H9 (cell line): ENCODE measurements around the gene PLB1. TPM values are rescaled to one million over a fixed set of nuclear protein-coding genes. Genes with fewer than 3 reads are reported as not detected.

Experiments used
- DNase-seq: peaks from one replicate; pipeline ENCODE4 v3.0.0-alpha.2; 2017
- H2AFZ ChIP-seq: one replicate; pipeline ENCODE4 v1.6.1; 2013; ENCODE audit warnings: mild to moderate bottlenecking, low read length, control low read depth, moderate library complexity
- H2AK5ac ChIP-seq: 2 replicates; pipeline ENCODE4 v1.6.1; 2013; ENCODE audit warnings: low read length, control low read depth, mixed read lengths; ENCODE audit not compliant: insufficient read length
- H2BK120ac ChIP-seq: one replicate; pipeline ENCODE4 v1.6.1; 2013; ENCODE audit warnings: low read depth, mild to moderate bottlenecking, low read length, control low read depth, inconsistent platforms; ENCODE audit not compliant: poor library complexity, severe bottlenecking
- H2BK12ac ChIP-seq: 2 replicates; pipeline ENCODE4 v1.6.1; 2013; ENCODE audit warnings: low read length, control low read depth, mixed read lengths, low read depth; ENCODE audit not compliant: insufficient read length
- H2BK15ac ChIP-seq: 2 replicates; pipeline ENCODE4 v1.6.1; 2013; ENCODE audit warnings: low read depth, low read length, control low read depth
- H2BK20ac ChIP-seq: one replicate; pipeline ENCODE4 v1.6.1; 2013; ENCODE audit warnings: low read depth, mild to moderate bottlenecking, low read length, control low read depth, inconsistent platforms; ENCODE audit not compliant: poor library complexity, severe bottlenecking
- H2BK5ac ChIP-seq: 2 replicates; pipeline ENCODE4 v1.6.1; 2013; ENCODE audit warnings: low read length, control low read depth, mixed read lengths; ENCODE audit not compliant: insufficient read length
- H3K14ac ChIP-seq: 2 replicates; pipeline ENCODE4 v1.6.1; 2013; ENCODE audit warnings: low read length, control low read depth; ENCODE audit not compliant: insufficient read depth
- H3K18ac ChIP-seq: 2 replicates; pipeline ENCODE4 v1.6.1; 2013; ENCODE audit warnings: low read depth, mild to moderate bottlenecking, mixed read lengths, low read length, control low read depth; ENCODE audit not compliant: insufficient read length
- H3K23ac ChIP-seq: 2 replicates; pipeline ENCODE4 v1.6.1; 2013; ENCODE audit warnings: low read length, control low read depth, mixed read lengths, low read depth; ENCODE audit not compliant: insufficient read length
- H3K23me2 ChIP-seq: 2 replicates; pipeline ENCODE4 v1.6.1; 2013; ENCODE audit warnings: low read depth, mild to moderate bottlenecking, mixed read lengths, low read length, control low read depth; ENCODE audit not compliant: insufficient read length, poor library complexity, severe bottlenecking
- H3K27ac ChIP-seq: 2 replicates; pipeline ENCODE4 v1.5.1; 2013; ENCODE audit warnings: low read length, control low read depth, mixed read lengths, low read depth; ENCODE audit not compliant: insufficient read length
- H3K27me3 ChIP-seq: 2 replicates; pipeline ENCODE4 v1.6.1; 2013; ENCODE audit warnings: low read length, control low read depth, inconsistent platforms; ENCODE audit not compliant: insufficient read depth
- H3K4ac ChIP-seq: 2 replicates; pipeline ENCODE4 v1.6.1; 2013; ENCODE audit warnings: low read depth, mild to moderate bottlenecking, control low read depth, inconsistent platforms, low read length, moderate library complexity
- H3K4me1 ChIP-seq: 2 replicates; pipeline ENCODE4 v1.6.1; 2013; ENCODE audit warnings: low read length, control low read depth, inconsistent platforms; ENCODE audit not compliant: insufficient read depth
- H3K4me2 ChIP-seq: 2 replicates; pipeline ENCODE4 v1.6.1; 2013; ENCODE audit warnings: low read length, control low read depth, mixed read lengths; ENCODE audit not compliant: insufficient read length, insufficient read depth
- H3K56ac ChIP-seq: 2 replicates; pipeline ENCODE4 v1.6.1; 2013; ENCODE audit warnings: low read depth, mild to moderate bottlenecking, mixed read lengths, low read length, control low read depth; ENCODE audit not compliant: insufficient read length
- H3K79me1 ChIP-seq: 2 replicates; pipeline ENCODE4 v1.6.1; 2013; ENCODE audit warnings: low read depth, mild to moderate bottlenecking, moderate library complexity, low read length, control low read depth, inconsistent platforms; ENCODE audit not compliant: insufficient read depth, poor library complexity, severe bottlenecking
- H3K79me2 ChIP-seq: 2 replicates; pipeline ENCODE4 v1.6.1; 2013; ENCODE audit warnings: low read length, control low read depth, inconsistent platforms; ENCODE audit not compliant: insufficient read depth
- H3K9ac ChIP-seq: 2 replicates; pipeline ENCODE4 v1.6.1; 2013; ENCODE audit warnings: low read length, control low read depth, mixed read lengths; ENCODE audit not compliant: insufficient read length; ENCODE audit errors: extremely low read depth
- H3K9me3 ChIP-seq: one replicate; pipeline ENCODE4 v1.6.1; 2013; ENCODE audit warnings: low read depth, low read length, inconsistent platforms; ENCODE audit not compliant: control insufficient read depth
- H3T11ph ChIP-seq: one replicate; pipeline ENCODE4 v1.6.1; 2013; ENCODE audit warnings: mild to moderate bottlenecking, low read length, control low read depth, inconsistent platforms
- H4K20me1 ChIP-seq: one replicate; pipeline ENCODE4 v1.6.1; 2013; ENCODE audit not compliant: control insufficient read depth, insufficient read length, insufficient read depth
- H4K5ac ChIP-seq: 2 replicates; pipeline ENCODE4 v1.6.1; 2013; ENCODE audit warnings: low read depth, mild to moderate bottlenecking, mixed read lengths, low read length, control low read depth; ENCODE audit not compliant: insufficient read length
- H4K8ac ChIP-seq: replicated peaks from 2 replicates; pipeline ENCODE4 v1.6.1; 2013; ENCODE audit warnings: low read length, control low read depth, mixed read lengths, low read depth; ENCODE audit not compliant: insufficient read length
- H4K91ac ChIP-seq: 2 replicates; pipeline ENCODE4 v1.6.1; 2013; ENCODE audit warnings: low read depth, mild to moderate bottlenecking, moderate library complexity, mixed read lengths, low read length, control low read depth; ENCODE audit not compliant: insufficient read length
- H3K27ac Mint-ChIP-seq, 3 experiments: 2 replicates in 2 of 3; 3 replicates in 1 of 3; pipeline ENCODE4 v1.8.0; 2020 to 2021; ENCODE audit warnings: mixed read lengths in 3 of 3, mild to moderate bottlenecking in 1 of 3, moderate library complexity in 1 of 3
- H3K27me3 Mint-ChIP-seq: 2 replicates; pipeline ENCODE4 v1.8.0; 2021; ENCODE audit warnings: low read depth, mild to moderate bottlenecking, moderate library complexity, mixed read lengths
- H3K36me3 Mint-ChIP-seq, 3 experiments: 2 replicates in 2 of 3; 3 replicates in 1 of 3; pipeline ENCODE4 v1.8.0; 2020 to 2021; ENCODE audit warnings: low read depth in 3 of 3, mixed read lengths in 3 of 3; ENCODE audit not compliant: insufficient read depth in 1 of 3
- H3K4me1 Mint-ChIP-seq, 2 experiments: 2 replicates each; pipeline ENCODE4 v1.8.0; 2020; ENCODE audit warnings: mixed read lengths in 2 of 2
- H3K4me3 Mint-ChIP-seq, 2 experiments: 2 replicates in 1 of 2; 3 replicates in 1 of 2; pipeline ENCODE4 v1.8.0; 2020 to 2021; ENCODE audit warnings: mild to moderate bottlenecking in 2 of 2, mixed read lengths in 2 of 2, moderate library complexity in 1 of 2
- H3K9me3 Mint-ChIP-seq, 2 experiments: 2 replicates in 1 of 2; 3 replicates in 1 of 2; pipeline ENCODE4 v1.8.0; 2020; ENCODE audit warnings: mild to moderate bottlenecking in 2 of 2, mixed read lengths in 2 of 2, moderate library complexity in 1 of 2
- WGBS: extraction: QIAGEN DNeasy Blood & Tissue Kit; methylation state at CpG from one replicate; pipeline ENCODE4 v1.1.7; 2013; ENCODE audit warnings: missing lambda C conversion rate, low lambda C conversion rate, mixed read lengths; ENCODE audit not compliant: insufficient read length; ENCODE audit errors: extremely low coverage; 5-methylcytosine and 5-hydroxymethylcytosine counted together
- total RNA-seq: library from RNA; stranded (reverse); gene quantifications from 2 replicates; pipeline ENCODE4 v1.2.1, GENCODE V29; 2021
- TF ChIP-seq, protein P1 (sequence below): fragments of 200-600 bp; sonication (generic); conservative IDR thresholded peaks from 3 replicates; pipeline ENCODE4 v1.8.0; 2021; ENCODE audit warnings: antibody characterized with exemption, mild to moderate bottlenecking

PLB1 gene
- total RNA-seq, 1 experiment from 2014 or later: not detected

- Histone ChIP-seq H2BK5ac (no peak overlapping the region), H3K14ac (no peak overlapping the region; the same call in 1 of the 2 replicates), H3K4me2 (no peak overlapping the region), H4K8ac (no peak overlapping the region), H3K23me2 (no peaks in the 10 kb centered on the region), H3K18ac (no peak overlapping the region), H2AK5ac (no peak overlapping the region), H2BK20ac (no peak overlapping the region), H2BK12ac (no peak overlapping the region), H3K4ac (no peak overlapping the region), H4K5ac (no peak overlapping the region), H2AFZ (no peak overlapping the region), H3K4me1 (no peaks in the 10 kb centered on the region; the same call in 1 of the 2 replicates), H3K27me3 (no peaks in the 10 kb centered on the region), H3K9me3 (no peaks in the 10 kb centered on the region), H3K56ac (no peak overlapping the region), H2BK15ac (no peak overlapping the region), H4K91ac (no peak overlapping the region), H3K27ac (no peak overlapping the region), H3K79me2 (no peaks in the 10 kb centered on the region), H4K20me1 (no peaks in the 10 kb centered on the region), H2BK120ac (no peak overlapping the region), H3K23ac (no peak overlapping the region), H3K79me1 (no peaks in the 10 kb centered on the region), H3T11ph (no peak overlapping the region), H3K9ac (no peak overlapping the region)
- no peaks in the 10 kb centered on the region for H3K27me3 Mint-ChIP-seq
- H3K4me1 Mint-ChIP-seq: peaks cover 22 to 24% of the 10 kb centered on the region in 2 experiments
- H3K9me3 Mint-ChIP-seq: no peaks in the 10 kb centered on the region
- DNase-seq: no peak
- no CpG with 5 or more reads among the region's 11 CpGs for WGBS
- no peak overlapping the region for H3K27ac Mint-ChIP-seq
- H3K36me3 Mint-ChIP-seq: no peaks in the 10 kb centered on the region
- no peak overlapping the region for H3K4me3 Mint-ChIP-seq
- TF ChIP-seq, protein P1, sequence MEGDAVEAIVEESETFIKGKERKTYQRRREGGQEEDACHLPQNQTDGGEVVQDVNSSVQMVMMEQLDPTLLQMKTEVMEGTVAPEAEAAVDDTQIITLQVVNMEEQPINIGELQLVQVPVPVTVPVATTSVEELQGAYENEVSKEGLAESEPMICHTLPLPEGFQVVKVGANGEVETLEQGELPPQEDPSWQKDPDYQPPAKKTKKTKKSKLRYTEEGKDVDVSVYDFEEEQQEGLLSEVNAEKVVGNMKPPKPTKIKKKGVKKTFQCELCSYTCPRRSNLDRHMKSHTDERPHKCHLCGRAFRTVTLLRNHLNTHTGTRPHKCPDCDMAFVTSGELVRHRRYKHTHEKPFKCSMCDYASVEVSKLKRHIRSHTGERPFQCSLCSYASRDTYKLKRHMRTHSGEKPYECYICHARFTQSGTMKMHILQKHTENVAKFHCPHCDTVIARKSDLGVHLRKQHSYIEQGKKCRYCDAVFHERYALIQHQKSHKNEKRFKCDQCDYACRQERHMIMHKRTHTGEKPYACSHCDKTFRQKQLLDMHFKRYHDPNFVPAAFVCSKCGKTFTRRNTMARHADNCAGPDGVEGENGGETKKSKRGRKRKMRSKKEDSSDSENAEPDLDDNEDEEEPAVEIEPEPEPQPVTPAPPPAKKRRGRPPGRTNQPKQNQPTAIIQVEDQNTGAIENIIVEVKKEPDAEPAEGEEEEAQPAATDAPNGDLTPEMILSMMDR: no peak
Observed at GRCh38 chr2:28678175-28678855, 182.5 kb downstream of the PLB1 start.
